H1 (cell line): Measurements from ENCODE around the gene WNT7A. TPM values are rescaled to one million over a fixed set of nuclear protein-coding genes. Genes with fewer than 3 reads are reported as not detected.

ENCODE experiments used
- CTCF ChIA-PET: fragments of 300-600 bp; sonication (Branson Sonifier 250); formaldehyde crosslinking; loops from one replicate; lab custom pipeline; 2021; ENCODE audit not compliant: partially characterized antibody; lab: Charles Lee
- POLR2A ChIA-PET: fragments of 300-600 bp; sonication (Branson Sonifier 250); formaldehyde crosslinking; loops from one replicate; lab custom pipeline; 2021; ENCODE audit warnings: inconsistent platforms; ENCODE audit not compliant: partially characterized antibody; lab: Charles Lee
- DNase-seq, 2 experiments: peaks; one replicate each; pipeline versions ENCODE4 v3.0.0 to v3.0.0-alpha.2; 2010 to 2022; ENCODE audit warnings: low spot score in 2 of 2, low read depth in 1 of 2, mixed read lengths in 1 of 2
- FAIRE-seq: peaks from 2 replicates; lab custom pipeline; 2011; peaks lifted over from hg19 to GRCh38; lab: Jason Lieb, UNC
- H2AFZ ChIP-seq: 2 replicates; pipeline ENCODE4 v1.8.1; 2012; ENCODE audit warnings: low read length, inconsistent platforms
- H2AK5ac ChIP-seq: 2 replicates; pipeline ENCODE4 v1.6.1; 2013; ENCODE audit warnings: low read depth, low read length
- H2BK120ac ChIP-seq: replicated peaks from 2 replicates; pipeline ENCODE3; 2013; ENCODE audit warnings: low read depth, low read length, inconsistent platforms
- H2BK12ac ChIP-seq: 2 replicates; pipeline ENCODE4 v1.6.1; 2013; ENCODE audit warnings: low read depth, low read length
- H2BK15ac ChIP-seq: 2 replicates; pipeline ENCODE4 v1.6.1; 2013; ENCODE audit warnings: low read length
- H2BK20ac ChIP-seq: 2 replicates; pipeline ENCODE4 v1.6.1; 2013; ENCODE audit warnings: low read length
- H2BK5ac ChIP-seq: 2 replicates; pipeline ENCODE4 v1.6.1; 2013; ENCODE audit warnings: low read depth, low read length
- H3K14ac ChIP-seq: 2 replicates; pipeline ENCODE4 v1.6.1; 2013; ENCODE audit warnings: inconsistent platforms; ENCODE audit not compliant: insufficient read length
- H3K18ac ChIP-seq: 2 replicates; pipeline ENCODE4 v1.6.1; 2013; ENCODE audit warnings: low read length; ENCODE audit errors: extremely low read depth
- H3K23ac ChIP-seq: 2 replicates; pipeline ENCODE4 v1.6.1; 2013; ENCODE audit warnings: inconsistent platforms; ENCODE audit not compliant: insufficient read length
- H3K23me2 ChIP-seq: 2 replicates; pipeline ENCODE4 v1.6.1; 2013; ENCODE audit warnings: low read depth, low read length
- H3K27ac ChIP-seq: 2 replicates; pipeline ENCODE4 v1.6.1; 2011; ENCODE audit warnings: low read depth, low read length, inconsistent platforms
- H3K27me3 ChIP-seq, 4 experiments: replicated peaks in 1 of 4; 1 replicate in 1 of 4; 2 replicates in 3 of 4; pipeline versions ENCODE4 v1.6.1 to v1.8.1; 2011 to 2013; ENCODE audit warnings: low read length in 3 of 4, mild to moderate bottlenecking in 3 of 4, inconsistent platforms in 2 of 4, mixed read lengths in 2 of 4, moderate library complexity in 1 of 4; ENCODE audit not compliant: control insufficient read depth in 3 of 4, insufficient read depth in 3 of 4; ENCODE audit errors: extremely low read depth in 1 of 4
- H3K36me3 ChIP-seq, 4 experiments: 2 replicates each; pipeline versions ENCODE4 v1.6.1 to v1.8.1; 2011 to 2013; ENCODE audit warnings: mild to moderate bottlenecking in 4 of 4, low read length in 3 of 4, moderate library complexity in 2 of 4, control low read depth in 1 of 4, inconsistent platforms in 1 of 4; ENCODE audit not compliant: insufficient read depth in 4 of 4, control insufficient read depth in 2 of 4
- H3K4ac ChIP-seq: replicated peaks from 2 replicates; pipeline ENCODE3; 2013; ENCODE audit warnings: low read length, low read depth, mixed read lengths, inconsistent platforms; ENCODE audit not compliant: insufficient read length
- H3K4me1 ChIP-seq, 4 experiments: replicated peaks in 1 of 4; 1 replicate in 1 of 4; 2 replicates in 3 of 4; pipeline versions ENCODE4 v1.6.1 to v1.8.1; 2011 to 2013; ENCODE audit warnings: low read length in 3 of 4, inconsistent platforms in 2 of 4, mixed read lengths in 1 of 4; ENCODE audit not compliant: insufficient read depth in 4 of 4, control insufficient read depth in 3 of 4
- H3K4me2 ChIP-seq, 2 experiments: 2 replicates each; pipeline versions ENCODE4 v1.6.1 to v1.8.1; 2011 to 2013; ENCODE audit warnings: low read depth in 2 of 2, low read length in 2 of 2, control low read depth in 1 of 2, inconsistent platforms in 1 of 2, mild to moderate bottlenecking in 1 of 2; ENCODE audit not compliant: insufficient read depth in 1 of 2
- H3K4me3 ChIP-seq, 4 experiments: fragments of 200-600, 300-600 bp in 1 of 4; sonication (generic), shearing (Covaris generic), sonication (Bioruptor Twin) in 1 of 4; 2 replicates each; pipeline versions ENCODE4 v1.5.1 to v1.8.1; 2011 to 2016; ENCODE audit warnings: low read length in 4 of 4, low read depth in 3 of 4, control low read depth in 2 of 4, inconsistent platforms in 2 of 4, mild to moderate bottlenecking in 2 of 4, mixed read lengths in 1 of 4, moderate library complexity in 1 of 4; ENCODE audit not compliant: insufficient read depth in 2 of 4; ENCODE audit errors: extremely low read depth in 1 of 4
- H3K56ac ChIP-seq: replicated peaks from 2 replicates; pipeline ENCODE3; 2013; ENCODE audit warnings: low read depth, mild to moderate bottlenecking, mixed read lengths, low read length, inconsistent platforms; ENCODE audit not compliant: insufficient read length
- H3K79me1 ChIP-seq: 2 replicates; pipeline ENCODE4 v1.6.1; 2013; ENCODE audit warnings: low read depth, low read length, control low read depth
- H3K79me2 ChIP-seq, 2 experiments: 2 replicates each; pipeline versions ENCODE4 v1.6.1 to v1.8.1; 2012 to 2013; ENCODE audit warnings: low read length in 2 of 2, mild to moderate bottlenecking in 2 of 2, inconsistent platforms in 1 of 2; ENCODE audit not compliant: insufficient read depth in 2 of 2, control insufficient read depth in 1 of 2
- H3K9ac ChIP-seq, 4 experiments: replicated peaks in 1 of 4; 1 replicate in 1 of 4; 2 replicates in 3 of 4; pipeline versions ENCODE4 v1.6.1 to v1.8.1; 2011 to 2013; ENCODE audit warnings: low read depth in 3 of 4, low read length in 3 of 4, control low read depth in 2 of 4, mild to moderate bottlenecking in 2 of 4, moderate library complexity in 2 of 4, inconsistent platforms in 1 of 4; ENCODE audit errors: extremely low read depth in 1 of 4
- H3K9me3 ChIP-seq, 2 experiments: 2 replicates each; pipeline versions ENCODE4 v1.6.1 to v1.8.1; 2012 to 2013; ENCODE audit warnings: mild to moderate bottlenecking in 2 of 2, moderate library complexity in 2 of 2, control low read depth in 1 of 2, inconsistent platforms in 1 of 2, low read depth in 1 of 2, low read length in 1 of 2, mixed read lengths in 1 of 2; ENCODE audit not compliant: insufficient read depth in 2 of 2
- H4K20me1 ChIP-seq, 2 experiments: replicated peaks in 1 of 2; 2 replicates each; pipeline versions ENCODE3 to v1.8.1; 2011 to 2013; ENCODE audit warnings: inconsistent platforms in 2 of 2, low read length in 2 of 2, mild to moderate bottlenecking in 1 of 2; ENCODE audit not compliant: insufficient read depth in 2 of 2, control insufficient read depth in 1 of 2
- H4K5ac ChIP-seq: 2 replicates; pipeline ENCODE4 v1.6.1; 2013; ENCODE audit warnings: low read length, low read depth, mixed read lengths, inconsistent platforms; ENCODE audit not compliant: insufficient read length
- H4K8ac ChIP-seq: 2 replicates; pipeline ENCODE4 v1.8.0; 2013; ENCODE audit warnings: mild to moderate bottlenecking, moderate library complexity, low read length, inconsistent platforms; ENCODE audit not compliant: insufficient read depth; ENCODE audit errors: extremely low read depth
- H4K91ac ChIP-seq: replicated peaks from 2 replicates; pipeline ENCODE3; 2013; ENCODE audit warnings: low read length, mixed read lengths, inconsistent platforms; ENCODE audit not compliant: insufficient read length
- WGBS, 2 experiments: shearing (Covaris generic) in 1 of 2; methylation state at CpG; one replicate each; pipeline versions ENCODE4 v1.1.6 to v1.1.7; 2013 to 2015; ENCODE audit warnings: low lambda C conversion rate in 2 of 2, mixed read lengths in 2 of 2, inconsistent platforms in 1 of 2, low coverage in 1 of 2, missing lambda C conversion rate in 1 of 2; ENCODE audit not compliant: insufficient replicate concordance in 2 of 2, insufficient coverage in 1 of 2, insufficient read length in 1 of 2; ENCODE audit errors: extremely low coverage in 1 of 2, missing lambda C conversion rate in 1 of 2; 5-methylcytosine and 5-hydroxymethylcytosine counted together
- polyA plus RNA-seq, 7 experiments: library from polyadenylated mRNA; depleted of rRNA in 3 of 7; stranded (reverse) in 5 of 7; unstranded in 2 of 7; fragments of >200 nt in 5 of 7; fragments of 200-250 nt in 2 of 7; gene quantifications; 1 replicate in 5 of 7; 2 replicates in 1 of 7; 4 replicates in 1 of 7; pipeline versions ENCODE4 v1.2.1 to v1.2.3, GENCODE V29; 2011 to 2013; ENCODE audit warnings: missing spikeins in 2 of 7, mixed read lengths in 2 of 7
- total RNA-seq: library from RNA; stranded (reverse); fragmentation: NEBNext Ultra II Directional; extraction: Animal tissue kit (Norgen Biotek cat#: 25700); gene quantifications from 2 replicates; pipeline ENCODE4 v1.2.1, GENCODE V29; 2021

WNT7A gene
- total and polyA plus RNA-seq, 2 of the 8 experiments (the other 6 are each of a cell fraction or from before 2014, with no cell fraction given), result 0.02 TPM; not detected in 1

DNA sequence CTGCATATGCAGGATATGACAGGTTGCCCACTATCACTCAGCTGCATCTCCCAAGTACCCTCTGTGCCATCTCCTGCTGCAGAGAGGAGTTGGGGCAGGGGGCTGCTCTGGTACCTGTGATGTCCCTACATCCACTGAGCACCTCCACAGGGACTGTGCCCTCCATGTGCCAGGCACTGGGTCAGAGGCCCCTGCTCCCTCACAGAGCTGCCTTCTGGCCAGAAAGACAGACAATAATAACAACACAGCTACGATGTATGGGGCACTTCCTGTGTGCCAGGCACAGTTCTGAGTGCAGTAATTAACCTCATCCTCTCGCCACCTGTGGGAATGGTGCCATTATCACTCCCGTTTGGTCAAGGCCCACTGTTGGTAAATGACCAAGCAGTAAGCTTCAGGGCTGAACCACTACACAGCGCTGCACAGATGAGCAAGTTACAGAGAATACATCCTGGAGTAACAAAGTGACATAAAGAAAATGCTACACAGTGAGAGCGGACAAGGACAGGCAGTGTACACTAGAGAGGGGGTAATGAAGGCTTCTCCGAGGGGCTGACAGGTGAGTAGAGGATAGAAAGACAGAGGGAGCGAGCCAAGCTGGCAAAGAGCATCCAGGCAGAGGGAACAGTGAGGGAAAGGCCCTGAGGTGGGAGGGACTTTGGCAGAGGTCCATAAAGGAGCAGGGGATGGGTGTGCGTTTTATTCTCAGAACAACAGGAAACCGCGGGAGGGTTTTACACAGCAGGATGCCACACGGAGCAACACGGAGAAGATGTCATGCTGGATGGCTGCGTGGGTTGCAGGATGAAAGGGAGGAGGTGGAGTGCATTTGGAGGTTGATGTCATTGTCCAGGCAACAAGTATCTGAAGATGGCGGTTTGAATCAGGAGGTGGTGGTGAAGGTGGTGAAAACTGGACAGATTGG, 13.6 kb downstream of the WNT7A start:
- Histone ChIP-seq H2AFZ (no peak overlapping the region), H4K8ac (no peak overlapping the region; the same call in 1 of the 2 replicates), H3K79me1 (no peaks in the 10 kb centered on the region), H3K23me2 (no peaks in the 10 kb centered on the region), H4K91ac (no peak overlapping the region), H3K9ac (no peak overlapping the region), H3K4me3 (no peak overlapping the region), H3K27ac (no peak overlapping the region), H3K27me3 (peaks cover 0 to 6% (median 3%) of the 10 kb centered on the region in 4 experiments; a peak in 2 of 7 replicates), H3K4me1 (no peaks in the 10 kb centered on the region), H3K14ac (no peak overlapping the region), H2BK12ac (no peak overlapping the region), H3K9me3 (peaks cover 5% of the 10 kb centered on the region in 2 experiments; a peak in 1 of 4 replicates), H3K4me2 (no peak overlapping the region), H3K79me2 (no peaks in the 10 kb centered on the region), H3K23ac (no peak overlapping the region), H2BK15ac (0 out of 2 replicates have a peak overlapping the region, but pooled peaks have one; percentile 16), H4K5ac (no peak overlapping the region), H2BK120ac (no peak overlapping the region), H3K56ac (no peak overlapping the region), H2AK5ac (no peak overlapping the region), H2BK5ac (peak overlapping the region; percentile 60; the same call in 1 of the 2 replicates), H3K18ac (no peak overlapping the region), H3K36me3 (no peaks in the 10 kb centered on the region), H3K4ac (no peak overlapping the region), H4K20me1 (no peaks in the 10 kb centered on the region), H2BK20ac (no peak overlapping the region)
- no peak for FAIRE-seq
- 81% methylated on average over 14 of the region's 14 CpGs; no CpG with 5 or more reads in 1 of the 2 experiments for WGBS, 2 experiments
- CTCF ChIA-PET, result interaction anchor here (0.9 to 2.5 kb wide), 7 partner anchors 12 to 209 kb away, joined by 3 to 10 read pairs (median 4); partner anchors contain the start of gene WNT7A
- POLR2A ChIA-PET, result interaction anchor here (1.1 kb wide), 1 partner anchor 16 kb away, joined by 3 read pairs; no protein-coding TSS in a partner anchor
- no peak for DNase-seq
